Transverse colon (tissue), 4 donors: Measurements from ENCODE around the gene RAB28.

Experiments
- EP300 ChIP-seq: sonication (generic); formaldehyde crosslinking; IDR thresholded peaks from one replicate; pipeline ENCODE4 v1.6.1; 2017; ENCODE audit warnings: antibody characterized with exemption, low read depth
- POLR2A ChIP-seq: fragments of 450-650 bp; IDR thresholded peaks from one replicate; pipeline ENCODE4 v1.6.1; 2016; ENCODE audit warnings: antibody characterized with exemption, mild to moderate bottlenecking, moderate library complexity
- POLR2AphosphoS5 ChIP-seq, 3 donors: sonication (generic); formaldehyde crosslinking; IDR thresholded peaks; one replicate each; pipeline ENCODE4 v1.6.1; 2016; ENCODE audit warnings: antibody characterized with exemption in 3 of 3
- TF ChIP-seq, protein P1 (sequence below), 5 experiments: fragments of 200-600 bp in 3 of 5; fragments of 450-650 bp in 2 of 5; sonication (generic) in 3 of 5; IDR thresholded peaks; 1 replicate in 2 of 5; 2 replicates in 3 of 5; pipeline ENCODE4 v1.5.1; 2016 to 2017; ENCODE audit warnings: antibody characterized with exemption in 5 of 5, inconsistent platforms in 3 of 5, mild to moderate bottlenecking in 2 of 5, moderate library complexity in 1 of 5

DNA sequence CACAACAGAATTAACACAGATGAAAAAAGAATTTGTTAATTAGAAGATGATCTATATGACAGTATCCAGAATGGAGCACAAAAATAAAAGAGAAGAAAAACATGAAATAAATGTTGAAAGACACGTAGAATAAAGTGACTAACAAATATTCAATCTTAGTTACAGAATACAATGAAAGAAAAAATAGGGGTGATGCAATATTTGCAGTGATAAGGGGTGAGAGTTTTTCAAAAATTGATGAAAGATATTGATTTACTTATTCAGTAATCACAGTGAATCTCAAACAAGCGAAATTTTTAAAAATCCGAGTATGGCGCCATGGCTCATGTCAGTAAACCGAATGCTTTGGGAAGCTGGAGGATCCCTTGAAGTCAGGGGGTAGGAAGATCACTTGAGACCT lies 20.2 kb upstream of the RAB28 start:
- TF ChIP-seq POLR2AphosphoS5 (IDR thresholded peaks at IDR 0.05) (no peak), POLR2A (no peak), EP300 (no peak)
- TF ChIP-seq, protein P1, sequence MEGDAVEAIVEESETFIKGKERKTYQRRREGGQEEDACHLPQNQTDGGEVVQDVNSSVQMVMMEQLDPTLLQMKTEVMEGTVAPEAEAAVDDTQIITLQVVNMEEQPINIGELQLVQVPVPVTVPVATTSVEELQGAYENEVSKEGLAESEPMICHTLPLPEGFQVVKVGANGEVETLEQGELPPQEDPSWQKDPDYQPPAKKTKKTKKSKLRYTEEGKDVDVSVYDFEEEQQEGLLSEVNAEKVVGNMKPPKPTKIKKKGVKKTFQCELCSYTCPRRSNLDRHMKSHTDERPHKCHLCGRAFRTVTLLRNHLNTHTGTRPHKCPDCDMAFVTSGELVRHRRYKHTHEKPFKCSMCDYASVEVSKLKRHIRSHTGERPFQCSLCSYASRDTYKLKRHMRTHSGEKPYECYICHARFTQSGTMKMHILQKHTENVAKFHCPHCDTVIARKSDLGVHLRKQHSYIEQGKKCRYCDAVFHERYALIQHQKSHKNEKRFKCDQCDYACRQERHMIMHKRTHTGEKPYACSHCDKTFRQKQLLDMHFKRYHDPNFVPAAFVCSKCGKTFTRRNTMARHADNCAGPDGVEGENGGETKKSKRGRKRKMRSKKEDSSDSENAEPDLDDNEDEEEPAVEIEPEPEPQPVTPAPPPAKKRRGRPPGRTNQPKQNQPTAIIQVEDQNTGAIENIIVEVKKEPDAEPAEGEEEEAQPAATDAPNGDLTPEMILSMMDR (IDR thresholded peaks at IDR 0.05): no peak
